ENCODE results near the gene SEMA4B. TPM values are rescaled to one million over a fixed set of nuclear protein-coding genes. Genes with fewer than 3 reads are reported as not detected.
"Not testable (repeated sequence)": the region's sequence is repeated elsewhere in the genome, so short reads cannot be mapped to it uniquely, and the experiment has no call there.

SEMA4B gene
- total RNA-seq, 1 experiment from 2014 or later, result 25.4 TPM

- in situ Hi-C loops (cut with HindIII; ENCODE audit: low sequenced_read_pairs), result no loop called here
- no peak for DNase-seq (ENCODE audit: low spot score)
Observed at GRCh38 chr15:90270502-90271150, 69.5 kb downstream of the SEMA4B start.

- DNase-seq (ENCODE audit: low spot score), result no peak
- in situ Hi-C loops (cut with HindIII; ENCODE audit: low sequenced_read_pairs), result no loop called here
Observed at GRCh38 chr15:90271459-90272166, 70.5 kb downstream of the SEMA4B start.

GRCh38 chr15:90278467-90278866 lies 77.3 kb downstream of the SEMA4B start:
- DNase-seq (ENCODE audit: low spot score); in situ Hi-C loops (cut with HindIII; ENCODE audit: low sequenced_read_pairs): not testable (repeated sequence)

Other genes with a start within 250 kb of the SEMA4B start
- gene ZNF710, start 200.0 kb upstream of the SEMA4B start, total RNA-seq (2014; rRNA removed; shearing (Covaris generic)), result 7.6 and 9.0 TPM in 2 replicates
- gene IDH2, start 98.9 kb upstream of the SEMA4B start, total RNA-seq (2014; rRNA removed; shearing (Covaris generic)), result 46.2 and 52.9 TPM in 2 replicates
- gene CIB1, start 32.6 kb downstream of the SEMA4B start, total RNA-seq (2014; rRNA removed; shearing (Covaris generic)), result 82.0 and 83.7 TPM in 2 replicates
- 3.4 and 4.2 TPM in 2 replicates for gene GDPGP1, start 32.9 kb downstream of the SEMA4B start, total RNA-seq (2014; rRNA removed; shearing (Covaris generic))
- gene TTLL13, start 48.2 kb downstream of the SEMA4B start, total RNA-seq (2014; rRNA removed; shearing (Covaris generic)), result not detected in 2 replicates
- gene NGRN, start 64.3 kb downstream of the SEMA4B start, total RNA-seq (2014; rRNA removed; shearing (Covaris generic)), result 105 and 114 TPM in 2 replicates
- gene ZNF774, start 151.0 kb downstream of the SEMA4B start, total RNA-seq (2014; rRNA removed; shearing (Covaris generic)), result 0.27 and 0.62 TPM in 2 replicates
- gene IQGAP1, start 186.9 kb downstream of the SEMA4B start, total RNA-seq (2014; rRNA removed; shearing (Covaris generic)), result 52.7 and 55.2 TPM in 2 replicates